HepG2 (cell line): ENCODE measurements around the gene PACS1. TPM values are rescaled to one million over a fixed set of nuclear protein-coding genes. Genes with fewer than 3 reads are reported as not detected.

Source experiments
- AGO2 ChIP-seq: fragments of 200-400 bp; formaldehyde crosslinking; optimal IDR thresholded peaks from 2 replicates; pipeline ENCODE3; 2017; ENCODE audit warnings: mild to moderate bottlenecking, low read depth, low read length, moderate library complexity
- ARNT ChIP-seq: fragments of 450-650 bp; IDR thresholded peaks from 2 replicates; pipeline ENCODE4 v1.6.1; 2017
- CEBPB ChIP-seq: IDR thresholded peaks from 2 replicates; pipeline ENCODE4 v1.6.1; 2011; ENCODE audit warnings: low read depth, low read length, improper control_type of control experiment, borderline replicate concordance
- HES4 ChIP-seq: sonication (generic); formaldehyde crosslinking; IDR thresholded peaks from 2 replicates; pipeline ENCODE4 v1.9.0; 2021; ENCODE audit warnings: mild to moderate bottlenecking, missing genetic modification reagents, borderline replicate concordance
- HMG20B ChIP-seq: conservative IDR thresholded peaks from 2 replicates; pipeline ENCODE4 v1.6.1; 2016; ENCODE audit warnings: missing genetic modification reagents, missing compliant biosample characterization
- KLF16 ChIP-seq, 2 experiments: sonication (generic) in 1 of 2; formaldehyde crosslinking in 1 of 2; IDR thresholded peaks; 2 replicates each; pipeline versions ENCODE4 v1.6.1 to v1.8.0; 2016 to 2023; ENCODE audit warnings: missing genetic modification reagents in 2 of 2, missing compliant biosample characterization in 1 of 2
- MAFK ChIP-seq, 2 experiments: IDR thresholded peaks in 1 of 2; conservative IDR thresholded peaks in 1 of 2; 2 replicates each; pipeline ENCODE4 v1.6.1; 2011; ENCODE audit warnings: improper control_type of control experiment in 2 of 2, low read length in 2 of 2
- MED8 ChIP-seq: sonication (generic); formaldehyde crosslinking; IDR thresholded peaks from 2 replicates; pipeline ENCODE4 v1.8.1; 2023; ENCODE audit warnings: mild to moderate bottlenecking, missing genetic modification reagents; ENCODE audit not compliant: insufficient replicate concordance
- MIER2 ChIP-seq: IDR thresholded peaks from 2 replicates; pipeline ENCODE4 v1.6.1; 2016; ENCODE audit warnings: missing biosample characterization, missing genetic modification reagents
- NCOR1 ChIP-seq: fragments of 200-600 bp; sonication (generic); IDR thresholded peaks from 2 replicates; pipeline ENCODE4 v1.7.0; 2017; ENCODE audit warnings: antibody characterized with exemption, low read length, borderline replicate concordance
- ONECUT2 ChIP-seq: sonication (generic); formaldehyde crosslinking; IDR thresholded peaks from 2 replicates; pipeline ENCODE4 v1.4.0; 2020; ENCODE audit warnings: missing genetic modification reagents
- PHF8 ChIP-seq: sonication (generic); formaldehyde crosslinking; IDR thresholded peaks from 2 replicates; pipeline ENCODE4 v1.5.0; 2020; ENCODE audit warnings: missing genetic modification reagents
- RARA ChIP-seq: IDR thresholded peaks from 2 replicates; pipeline ENCODE4 v1.6.1; 2016; ENCODE audit warnings: missing genetic modification reagents, missing compliant biosample characterization
- RNF2 ChIP-seq: fragments of 450-650 bp; conservative IDR thresholded peaks from 2 replicates; pipeline ENCODE4 v1.6.1; 2016; ENCODE audit warnings: low read depth
- SP140L ChIP-seq: sonication (generic); formaldehyde crosslinking; IDR thresholded peaks from 2 replicates; pipeline ENCODE4 v1.4.0; 2020; ENCODE audit warnings: missing genetic modification reagents, borderline replicate concordance
- SSRP1 ChIP-seq: IDR thresholded peaks from 2 replicates; pipeline ENCODE4 v1.6.1; 2016; ENCODE audit warnings: control low read depth
- TBX2 ChIP-seq: sonication (generic); formaldehyde crosslinking; IDR thresholded peaks from 2 replicates; pipeline ENCODE4 v1.5.0; 2020; ENCODE audit warnings: missing genetic modification reagents, mild to moderate bottlenecking, borderline replicate concordance
- ZBTB42 ChIP-seq: sonication (generic); formaldehyde crosslinking; IDR thresholded peaks from 2 replicates; pipeline ENCODE4 v1.5.0; 2020; ENCODE audit warnings: mild to moderate bottlenecking, missing genetic modification reagents
- ZC3H4 ChIP-seq: sonication (generic); formaldehyde crosslinking; IDR thresholded peaks from 2 replicates; pipeline ENCODE4 v1.4.0; 2020; ENCODE audit warnings: missing genetic modification reagents, borderline replicate concordance
- ZIK1 ChIP-seq: sonication (generic); formaldehyde crosslinking; IDR thresholded peaks from 2 replicates; pipeline ENCODE4 v1.5.0; 2020; ENCODE audit warnings: mild to moderate bottlenecking, low read depth, missing genetic modification reagents, borderline replicate concordance
- ZMAT3 ChIP-seq: sonication (generic); formaldehyde crosslinking; conservative IDR thresholded peaks from 2 replicates; pipeline ENCODE4 v1.7.0; 2021; ENCODE audit warnings: missing genetic modification reagents
- ZNF207 ChIP-seq: fragments of 450-650 bp; IDR thresholded peaks from 2 replicates; pipeline ENCODE4 v1.6.1; 2016; ENCODE audit warnings: antibody characterized with exemption, borderline replicate concordance
- ZNF546 ChIP-seq: sonication (generic); formaldehyde crosslinking; conservative IDR thresholded peaks from 2 replicates; pipeline ENCODE4 v1.8.1; 2023; ENCODE audit warnings: mild to moderate bottlenecking, missing genetic modification reagents
- ZNF570 ChIP-seq: sonication (generic); formaldehyde crosslinking; IDR thresholded peaks from 2 replicates; pipeline ENCODE4 v1.4.0; 2020; ENCODE audit warnings: mild to moderate bottlenecking, missing genetic modification reagents, borderline replicate concordance
- ZNF615 ChIP-seq: sonication (generic); formaldehyde crosslinking; IDR thresholded peaks from 2 replicates; pipeline ENCODE4 v1.5.0; 2020; ENCODE audit warnings: mild to moderate bottlenecking, missing genetic modification reagents, borderline replicate concordance
- ZNF75D ChIP-seq: sonication (generic); formaldehyde crosslinking; IDR thresholded peaks from 2 replicates; pipeline ENCODE4 v1.8.1; 2023; ENCODE audit warnings: missing genetic modification reagents, mild to moderate bottlenecking, borderline replicate concordance
- polyA plus RNA-seq, 8 experiments: library from polyadenylated mRNA; depleted of rRNA in 3 of 8; stranded (reverse) in 7 of 8; unstranded in 1 of 8; fragments of >200 nt; fragmentation: Illumina TruSeq in 4 of 8; extraction: Trizol in 4 of 8; gene quantifications; 2 replicates each; pipeline versions ENCODE4 v1.2.1 to v1.2.3, GENCODE V29; 2011 to 2016; ENCODE audit warnings: low read depth in 4 of 8, missing spikeins in 1 of 8, mixed read lengths in 1 of 8; ENCODE audit not compliant: insufficient read depth in 1 of 8
- total RNA-seq, 5 experiments: library from RNA; depleted of rRNA; stranded (reverse); fragments of >200 nt; fragmentation: Illumina TruSeq; extraction: Trizol; gene quantifications; 2 replicates each; pipeline ENCODE4 v1.2.3, GENCODE V29; 2016; ENCODE audit warnings: low read depth in 1 of 5
- TF ChIP-seq, protein P1 (sequence below): sonication (generic); formaldehyde crosslinking; IDR thresholded peaks from 2 replicates; pipeline ENCODE4 v1.8.0; 2022; ENCODE audit warnings: mild to moderate bottlenecking, missing genetic modification reagents, borderline replicate concordance

The PACS1 gene
- total and polyA plus RNA-seq, 2 of the 13 experiments (the other 11 are each of a cell fraction or from before 2014, with no cell fraction given) = 7.6 to 8.6 TPM

DNA sequence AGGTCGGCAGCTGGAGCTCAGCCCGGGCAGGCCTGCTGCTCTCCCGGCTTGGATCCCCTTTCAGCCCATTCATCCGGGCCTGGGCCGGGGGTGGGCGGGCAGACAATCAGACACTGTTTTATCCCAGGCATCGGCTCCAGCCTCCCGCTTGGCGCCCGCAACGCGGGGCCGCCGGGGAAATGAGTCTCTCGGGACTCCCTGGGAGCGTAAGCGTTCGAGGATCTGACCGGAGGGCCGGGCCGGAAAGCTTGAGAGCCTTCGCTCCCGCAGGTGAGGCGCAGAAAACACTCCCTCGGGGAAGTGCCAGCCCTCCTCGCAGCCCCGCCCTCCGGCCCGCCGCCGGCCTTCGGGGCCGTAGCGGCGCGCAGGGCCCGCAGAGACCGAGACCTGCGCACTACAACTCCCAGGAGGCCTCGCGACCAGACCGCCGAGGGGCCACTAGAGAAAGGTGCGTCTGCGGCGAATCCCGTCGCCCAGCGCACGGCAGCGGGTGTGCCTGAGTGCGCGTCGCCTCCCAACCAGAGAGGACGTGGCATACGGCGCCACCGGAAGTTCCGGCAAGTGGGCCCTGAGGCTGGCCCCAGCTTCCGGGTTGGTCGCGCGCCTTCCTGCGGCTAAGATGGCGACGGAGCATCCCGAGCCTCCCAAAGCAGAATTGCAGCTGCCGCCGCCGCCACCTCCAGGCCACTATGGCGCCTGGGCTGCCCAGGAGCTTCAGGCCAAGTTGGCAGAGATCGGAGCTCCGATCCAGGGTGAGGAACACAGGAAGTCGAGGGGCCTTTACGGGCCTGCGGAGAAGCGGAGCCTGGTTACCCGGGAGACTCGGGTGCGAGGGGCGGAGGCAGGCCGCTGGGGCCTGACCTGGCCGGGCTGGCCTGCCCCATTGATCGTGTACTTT is 18.1 kb upstream of the PACS1 start, which contains the start of gene SF3B2 (continued):
- TF ChIP-seq ZIK1 = peak; percentile 55; the same call in 1 of the 2 replicates
- no peak for TF ChIP-seq ZNF75D (CRISPR knock-in tag)
- no peak for TF ChIP-seq ARNT
- TF ChIP-seq HES4 (CRISPR knock-in tag) = peak; percentile 71; the same call in 1 of the 2 replicates
- no peak; the same call in none of the 2 replicates for TF ChIP-seq ZBTB42 (CRISPR knock-in tag)
- TF ChIP-seq ZNF546 (CRISPR knock-in tag) = peak; percentile 73; the same call in 1 of the 2 replicates
- peak; percentile 99 for TF ChIP-seq PHF8 (CRISPR knock-in tag)
- peak; percentile 89 for TF ChIP-seq TBX2 (CRISPR knock-in tag)
- no peak for TF ChIP-seq RARA (CRISPR knock-in tag)
- TF ChIP-seq HMG20B (CRISPR knock-in tag) = peak; percentile 48; the same call in 1 of the 2 replicates
- no peak for TF ChIP-seq CEBPB
- TF ChIP-seq, protein P1, sequence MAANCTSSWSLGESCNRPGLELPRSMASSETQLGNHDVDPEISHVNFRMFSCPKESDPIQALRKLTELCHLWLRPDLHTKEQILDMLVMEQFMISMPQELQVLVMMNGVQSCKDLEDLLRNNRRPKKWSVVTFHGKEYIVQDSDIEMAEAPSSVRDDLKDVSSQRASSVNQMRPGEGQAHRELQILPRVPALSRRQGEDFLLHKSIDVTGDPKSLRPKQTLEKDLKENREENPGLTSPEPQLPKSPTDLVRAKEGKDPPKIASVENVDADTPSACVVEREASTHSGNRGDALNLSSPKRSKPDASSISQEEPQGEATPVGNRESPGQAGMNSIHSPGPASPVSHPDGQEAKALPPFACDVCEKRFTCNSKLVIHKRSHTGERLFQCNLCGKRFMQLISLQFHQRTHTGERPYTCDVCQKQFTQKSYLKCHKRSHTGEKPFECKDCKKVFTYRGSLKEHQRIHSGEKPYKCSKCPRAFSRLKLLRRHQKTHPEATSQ (CRISPR knock-in tag) = 0 out of 2 replicates have a peak, but pooled peaks have one; percentile 42
- TF ChIP-seq ZNF615 = peak; percentile 82; the same call in 1 of the 2 replicates
- TF ChIP-seq MAFK (conservative IDR thresholded peaks at IDR 0.05 in 1 of 2, IDR thresholded peaks at IDR 0.05 in 1 of 2; ENCODE audit: low read length in 2 of 2) = no peak
- TF ChIP-seq SSRP1 (CRISPR knock-in tag) = no peak
- TF ChIP-seq SP140L (CRISPR knock-in tag) = peak; percentile 60; the same call in 1 of the 2 replicates
- TF ChIP-seq NCOR1 = peak; percentile 61; the same call in 1 of the 2 replicates
- TF ChIP-seq ZNF570 = no peak
- peak; percentile 68 for TF ChIP-seq ZMAT3
- TF ChIP-seq ONECUT2 (CRISPR knock-in tag) = 0 out of 2 replicates have a peak, but pooled peaks have one; percentile 71
- TF ChIP-seq MED8 (CRISPR knock-in tag) = peak; percentile 45
- 0 out of 2 replicates have a peak, but pooled peaks have one; percentile 23 for TF ChIP-seq RNF2
- peak; percentile 14; the same call in 1 of the 2 replicates for TF ChIP-seq MIER2
- peak; percentile 78 for TF ChIP-seq AGO2
- TF ChIP-seq ZNF207 = no peak
- peak in 1 of 2 experiments; percentile 62; a peak in 2 of 4 replicates for TF ChIP-seq KLF16 (CRISPR knock-in tag; IDR thresholded peaks at IDR 0.05)
- TF ChIP-seq ZC3H4 (CRISPR knock-in tag) = no peak
